Calu3 (cell line): ENCODE data around the gene PINK1. TPM values are rescaled to one million over a fixed set of nuclear protein-coding genes. Genes with fewer than 3 reads are reported as not detected.

Experiments
- BruUV-seq: library from RNA; stranded (reverse); fragments of 400-500 nt; replicated peaks from 2 replicates; lab custom pipeline; 2021; lab: Mats Ljungman, UMichigan
- CTCF ChIA-PET: fragments of 300-600 bp; sonication (Branson Sonifier 250); formaldehyde crosslinking; loops from one replicate; lab custom pipeline; 2022; ENCODE audit warnings: antibody characterized with exemption; lab: Charles Lee
- DNase-seq: peaks from one replicate; pipeline ENCODE4 v3.0.0; 2022
- H3K27ac Mint-ChIP-seq: one replicate; pipeline ENCODE4 v1.8.0; 2022; ENCODE audit warnings: mixed read lengths; ENCODE audit not compliant: unreplicated experiment
- H3K27me3 Mint-ChIP-seq: one replicate; pipeline ENCODE4 v1.8.0; 2022; ENCODE audit warnings: mixed read lengths; ENCODE audit not compliant: unreplicated experiment
- H3K36me3 Mint-ChIP-seq: one replicate; pipeline ENCODE4 v1.8.0; 2022; ENCODE audit warnings: mild to moderate bottlenecking, moderate library complexity, mixed read lengths; ENCODE audit not compliant: insufficient read depth, unreplicated experiment
- H3K4me1 Mint-ChIP-seq: one replicate; pipeline ENCODE4 v1.8.0; 2022; ENCODE audit warnings: mild to moderate bottlenecking, low read depth, mixed read lengths; ENCODE audit not compliant: unreplicated experiment
- H3K4me3 Mint-ChIP-seq: one replicate; pipeline ENCODE4 v1.8.0; 2022; ENCODE audit warnings: mild to moderate bottlenecking, low read depth, moderate library complexity, mixed read lengths; ENCODE audit not compliant: unreplicated experiment
- H3K9me3 Mint-ChIP-seq: one replicate; pipeline ENCODE4 v1.8.0; 2022; ENCODE audit warnings: low read depth, mixed read lengths; ENCODE audit not compliant: unreplicated experiment
- CTCF ChIP-seq: fragments of 200-600 bp; IDR thresholded peaks from one replicate; pipeline ENCODE4 v1.8.0; 2022; ENCODE audit warnings: antibody characterized with exemption; ENCODE audit not compliant: unreplicated experiment
- intact Hi-C: fragments of 100-400 bp; cut with micrococcal nuclease; formaldehyde crosslinking; loops from one replicate; pipeline ENCODE4 v1.10.0; 2022; ENCODE audit not compliant: unreplicated experiment
- total RNA-seq: library from RNA; stranded (reverse); gene quantifications from 2 replicates; pipeline ENCODE4 v1.2.3, GENCODE V29; 2022

PINK1 gene
- total RNA-seq, 1 experiment from 2014 or later = 11.2 TPM

DNA sequence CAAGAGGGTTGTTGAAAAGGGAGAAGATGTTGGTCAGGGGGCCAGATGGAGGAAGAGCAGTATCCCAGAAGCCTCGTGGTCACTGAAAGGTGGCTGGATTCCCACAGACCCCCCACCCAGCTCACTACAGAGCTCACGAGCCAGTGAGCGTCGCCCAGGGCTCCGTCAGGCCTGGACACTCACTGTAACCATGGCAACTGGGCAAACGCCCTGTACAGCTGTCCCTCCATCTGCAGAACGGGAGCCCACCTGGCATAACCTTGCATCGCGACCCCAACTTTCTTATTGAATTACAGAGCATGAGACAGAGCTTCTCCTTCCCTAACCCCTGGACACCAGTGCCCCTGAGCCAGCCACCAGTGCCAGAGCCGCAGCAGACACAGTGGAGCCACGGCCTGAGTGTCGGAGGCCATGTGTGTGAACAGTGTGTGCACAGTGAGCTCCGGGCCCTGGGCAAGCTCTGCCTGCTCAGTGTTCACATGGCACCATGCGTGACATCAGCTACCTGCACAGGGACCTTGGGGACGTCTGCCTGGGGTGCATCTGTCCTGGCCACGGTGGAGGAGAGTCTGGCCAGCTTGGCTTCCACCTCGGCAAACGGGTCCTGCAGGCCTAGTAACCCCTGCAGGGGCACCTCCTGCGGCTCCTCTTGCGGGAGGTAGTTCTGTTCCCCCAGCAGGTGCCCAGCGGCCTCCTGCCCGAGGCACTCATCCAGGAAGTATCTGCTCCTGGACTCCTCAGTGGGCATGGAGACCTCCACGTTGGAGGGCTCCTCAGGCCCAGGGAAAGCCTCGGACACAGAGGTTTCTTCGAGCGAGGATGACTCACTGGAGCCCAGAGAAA is 53.8 kb downstream of the PINK1 start:
- Mint-ChIP-seq H3K9me3 (no peaks in the 10 kb centered on the region), H3K27me3 (peaks cover 42% of the 10 kb centered on the region), H3K36me3 (no peaks in the 10 kb centered on the region), H3K4me1 (no peaks in the 10 kb centered on the region), H3K27ac (no peak overlapping the region), H3K4me3 (no peak overlapping the region)
- no peak for DNase-seq
- intact Hi-C loops = no loop called here
- no peak for TF ChIP-seq CTCF
- BruUV-seq = no TSS peak
- CTCF ChIA-PET = interaction anchor here (0.9 kb wide), 1 partner anchor 508 kb away, joined by 3 read pairs; no protein-coding TSS in a partner anchor

- Mint-ChIP-seq H3K4me3 (no peak overlapping the region), H3K36me3 (no peaks in the 10 kb centered on the region), H3K27me3 (peaks cover 41% of the 10 kb centered on the region), H3K27ac (no peak overlapping the region), H3K4me1 (no peaks in the 10 kb centered on the region), H3K9me3 (no peaks in the 10 kb centered on the region)
- DNase-seq = no peak
- TF ChIP-seq CTCF = no peak
- no TSS peak for BruUV-seq
- intact Hi-C loops = no loop called here
- CTCF ChIA-PET = no interaction called here
These were observed 56.4 kb downstream of the PINK1 start for GRCh38 chr1:20689645-20690056.

- no peaks in the 10 kb centered on the region for H3K9me3 Mint-ChIP-seq
- H3K36me3 Mint-ChIP-seq = peaks cover 7% of the 10 kb centered on the region
- intact Hi-C loops = no loop called here
- peaks cover 11% of the 10 kb centered on the region for H3K4me1 Mint-ChIP-seq
- peaks cover 32% of the 10 kb centered on the region for H3K27me3 Mint-ChIP-seq
- DNase-seq = no peak
- CTCF ChIA-PET = no interaction called here
- TF ChIP-seq CTCF = no peak
- no peak overlapping the region for H3K27ac Mint-ChIP-seq
- BruUV-seq = no TSS peak
- H3K4me3 Mint-ChIP-seq = no peak overlapping the region
These were observed 58.6 kb downstream of the PINK1 start for GRCh38 chr1:20691872-20692271.

GRCh38 chr1:20693623-20694022 is 60.4 kb downstream of the PINK1 start:
- Mint-ChIP-seq H3K36me3 (peaks cover 7% of the 10 kb centered on the region), H3K27ac (no peak overlapping the region), H3K27me3 (peaks cover 29% of the 10 kb centered on the region), H3K4me3 (no peak overlapping the region), H3K9me3 (no peaks in the 10 kb centered on the region), H3K4me1 (peaks cover 11% of the 10 kb centered on the region)
- intact Hi-C loops = no loop called here
- no TSS peak for BruUV-seq
- DNase-seq = no peak
- TF ChIP-seq CTCF = no peak
- CTCF ChIA-PET = interaction anchor here (0.5 kb wide), 1 partner anchor 21 kb away, joined by 3 read pairs; no protein-coding TSS in a partner anchor
